Cerebellar cortex (tissue), 1 donor: ENCODE results near the gene HIRIP3.
"Not testable (repeated sequence)": the region's sequence is repeated elsewhere in the genome, so short reads cannot be mapped to it uniquely, and the experiment has no call there.

Source experiments
- DNase-seq: peaks from one replicate; pipeline ENCODE4 v3.0.0-alpha.2; 2015; ENCODE audit warnings: low spot score

Gene HIRIP3

DNA sequence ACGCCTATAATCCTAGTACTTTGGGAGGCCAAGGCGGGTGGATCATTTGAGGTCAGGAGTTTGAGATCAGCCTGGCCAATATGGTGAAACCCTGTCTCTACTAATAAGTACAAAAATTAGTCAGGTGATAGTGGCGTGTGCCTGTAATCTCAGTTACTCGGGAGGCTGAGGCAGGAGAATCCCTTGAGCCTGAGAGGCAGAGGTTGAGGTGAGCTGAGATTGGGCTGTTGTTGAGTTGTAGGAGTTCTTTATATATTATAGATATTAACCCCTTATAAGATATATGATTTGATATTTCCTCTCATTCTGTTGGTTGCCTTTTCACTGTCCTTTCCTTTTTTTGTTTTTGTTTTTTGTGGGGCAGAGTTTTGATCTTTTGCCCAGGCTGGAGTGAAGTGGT is 35.6 kb downstream of the HIRIP3 start:
- not testable (repeated sequence) for DNase-seq

DNA sequence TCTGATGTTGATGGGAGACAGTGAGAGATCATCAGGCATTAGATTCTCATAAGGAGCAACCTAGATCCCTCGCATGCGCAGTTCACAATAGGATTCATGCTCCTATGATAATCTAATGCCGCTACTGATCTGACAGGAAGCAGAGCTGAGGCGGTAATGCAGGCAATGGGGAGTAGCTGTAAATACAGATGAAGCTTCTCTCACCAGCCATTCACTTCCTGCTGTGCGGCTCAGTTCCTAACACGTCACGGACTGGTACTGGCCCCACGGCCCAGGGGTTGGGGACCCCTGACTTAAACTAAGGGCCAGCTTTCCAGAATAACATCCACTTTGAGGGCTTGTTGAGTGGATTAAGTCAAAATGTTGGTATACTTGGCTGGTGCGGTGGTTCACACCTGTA is 36.1 kb downstream of the HIRIP3 start:
- no peak for DNase-seq

DNA sequence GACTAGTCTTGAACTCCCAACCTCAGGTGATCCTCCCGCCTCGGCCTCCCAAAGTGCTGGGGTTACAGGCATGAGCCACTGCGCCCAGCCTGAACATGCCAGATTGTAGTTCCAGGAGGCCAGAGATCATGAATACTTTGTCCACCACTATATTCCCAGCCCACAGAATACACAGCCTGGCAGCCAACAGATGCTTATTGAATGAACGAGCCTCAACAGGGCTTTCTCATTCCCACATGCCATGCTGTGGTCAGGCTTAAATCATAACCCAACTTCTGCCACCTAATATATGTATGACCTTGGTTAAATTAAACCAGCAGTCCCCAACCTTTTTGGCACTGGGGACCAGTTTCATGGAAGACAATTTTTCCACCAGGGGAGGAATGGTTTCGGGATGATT is 36.7 kb downstream of the HIRIP3 start:
- DNase-seq: no peak

DNA sequence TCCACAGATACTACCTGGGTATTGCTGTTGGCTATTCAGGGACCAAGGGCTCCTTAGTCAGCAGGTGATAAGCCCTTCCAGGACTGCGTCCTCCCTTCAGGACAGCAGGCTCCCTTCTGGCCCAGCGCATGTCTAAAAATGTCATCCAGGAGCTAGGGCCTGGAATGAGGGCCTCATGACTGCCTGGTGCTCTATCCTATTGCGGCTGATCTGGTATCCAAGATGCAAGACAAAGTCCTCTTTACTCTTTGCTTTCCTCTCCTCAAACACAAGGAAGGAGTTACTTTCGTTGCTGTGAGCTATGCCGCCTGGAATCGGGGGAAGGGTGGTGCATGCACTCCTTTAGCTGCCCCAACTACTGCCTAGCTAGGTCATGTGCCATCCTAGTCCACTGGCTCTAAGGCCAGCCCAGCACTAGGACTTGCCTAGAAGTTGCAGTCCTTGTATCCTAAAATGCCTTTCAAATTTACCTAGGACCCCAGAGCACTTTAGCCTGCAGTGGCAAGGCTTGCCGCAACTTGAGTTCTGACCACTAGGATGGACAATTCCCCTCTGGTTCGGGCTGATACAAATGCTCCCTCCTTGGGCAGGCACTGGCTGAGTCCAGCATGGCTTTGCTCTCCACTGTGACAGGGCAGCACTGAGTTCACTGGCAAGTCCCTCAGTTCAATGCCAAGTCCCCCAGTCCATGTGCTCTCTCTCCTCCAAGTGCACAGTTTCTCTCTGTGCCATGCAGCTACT is 43.6 kb downstream of the HIRIP3 start:
- DNase-seq: no peak

DNA sequence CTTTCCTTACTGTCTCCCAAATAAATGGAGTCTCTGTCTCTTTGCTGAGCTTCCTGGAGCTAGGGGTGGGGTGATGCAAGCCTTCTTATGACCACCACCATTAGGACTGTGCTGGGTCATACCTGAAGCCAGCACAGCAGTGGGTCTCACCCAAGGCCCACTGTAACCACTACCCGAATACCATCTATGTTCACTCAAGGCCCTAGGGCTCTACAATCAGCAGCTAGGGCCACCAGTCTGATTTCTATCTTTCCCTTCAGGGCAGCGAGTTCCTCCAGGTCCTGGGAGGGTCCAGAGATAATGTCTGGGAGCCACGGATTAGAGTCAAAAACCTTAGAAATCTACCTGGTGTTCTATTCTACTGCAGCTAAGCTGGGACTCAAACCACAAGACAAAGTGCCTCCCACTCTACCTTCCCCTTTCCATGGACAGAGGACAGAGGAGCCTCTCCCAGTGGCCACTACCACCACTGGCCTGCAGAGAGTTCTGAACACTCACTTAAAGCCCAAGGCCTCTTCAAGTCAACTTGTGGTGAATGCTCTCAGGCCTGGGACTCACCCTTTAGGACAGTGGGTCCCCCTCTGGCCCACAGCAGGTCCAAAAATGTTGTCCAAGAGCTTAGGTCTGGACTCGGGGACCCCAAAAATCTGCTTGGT is 44.5 kb downstream of the HIRIP3 start:
- DNase-seq: no peak

DNA sequence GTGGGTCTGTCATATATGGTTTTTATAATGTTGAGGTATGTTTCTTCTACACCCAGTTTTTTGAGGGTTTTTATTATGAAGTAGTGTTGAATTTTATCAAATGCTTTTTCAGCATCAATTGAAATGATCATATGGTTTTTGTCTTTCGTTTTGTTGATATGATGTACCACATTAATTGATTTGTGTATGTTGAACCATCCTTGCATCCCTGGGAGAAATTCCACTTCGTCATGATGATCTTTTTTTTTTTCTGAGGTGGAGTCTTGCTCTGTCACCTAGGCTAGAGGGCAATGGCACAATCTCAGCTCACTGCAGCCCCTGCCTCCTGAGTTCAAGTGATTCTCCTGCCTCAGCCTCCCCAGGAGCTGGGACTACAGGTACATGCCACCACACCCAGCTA is 47.5 kb downstream of the HIRIP3 start:
- no peak for DNase-seq

DNA sequence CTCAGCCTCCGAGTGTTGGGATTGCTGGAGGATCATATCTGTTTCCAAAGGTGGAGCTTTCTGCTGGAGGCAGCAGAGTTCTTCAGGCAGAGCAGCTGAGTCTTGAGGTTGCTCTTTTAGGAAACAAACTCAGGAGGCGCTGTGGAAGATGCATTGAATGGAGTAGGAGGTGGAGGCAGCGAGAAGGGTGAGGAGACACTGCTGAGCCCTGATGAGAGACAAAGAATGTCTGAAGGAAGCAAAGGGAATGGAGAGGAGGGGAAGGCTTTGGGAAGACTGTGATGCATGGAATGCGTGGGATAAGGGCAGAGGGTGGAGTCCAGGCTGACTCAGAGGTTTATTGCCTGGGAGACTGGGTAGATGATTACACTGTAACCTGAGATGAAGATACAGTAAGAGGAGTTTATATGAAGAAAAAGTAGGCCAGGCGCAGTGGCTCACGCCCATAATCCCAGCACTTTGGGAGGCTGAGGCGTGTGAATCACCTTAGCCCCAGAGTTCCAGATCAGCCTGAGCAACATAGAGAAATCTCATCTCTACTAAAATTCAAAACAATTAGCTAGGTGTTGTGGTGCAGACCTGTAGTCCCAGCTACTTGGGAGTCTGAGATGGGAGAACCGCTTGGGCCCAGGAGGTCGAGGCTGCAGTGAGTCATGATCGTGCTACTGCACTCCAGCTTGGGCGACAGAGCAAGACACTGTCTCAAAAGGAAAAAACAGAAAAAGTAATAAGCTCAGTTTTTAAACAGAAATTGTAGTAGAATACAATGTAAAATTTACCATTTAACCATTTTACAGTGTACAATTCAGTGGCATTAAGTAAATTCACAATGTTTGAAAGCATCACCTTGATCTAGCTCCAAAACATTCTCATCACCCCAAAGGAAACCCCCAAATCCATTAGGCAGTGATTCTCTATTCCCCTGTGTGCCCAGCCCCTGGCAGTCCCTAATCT is 51.3 kb downstream of the HIRIP3 start:
- DNase-seq: peak; percentile 70
